ENCODE results near the gene SNX18. TPM values are rescaled to one million over a fixed set of nuclear protein-coding genes. Genes with fewer than 3 reads are reported as not detected.

Gene SNX18
- total RNA-seq, 1 donor from 2014 or later = 95.0 TPM

DNA sequence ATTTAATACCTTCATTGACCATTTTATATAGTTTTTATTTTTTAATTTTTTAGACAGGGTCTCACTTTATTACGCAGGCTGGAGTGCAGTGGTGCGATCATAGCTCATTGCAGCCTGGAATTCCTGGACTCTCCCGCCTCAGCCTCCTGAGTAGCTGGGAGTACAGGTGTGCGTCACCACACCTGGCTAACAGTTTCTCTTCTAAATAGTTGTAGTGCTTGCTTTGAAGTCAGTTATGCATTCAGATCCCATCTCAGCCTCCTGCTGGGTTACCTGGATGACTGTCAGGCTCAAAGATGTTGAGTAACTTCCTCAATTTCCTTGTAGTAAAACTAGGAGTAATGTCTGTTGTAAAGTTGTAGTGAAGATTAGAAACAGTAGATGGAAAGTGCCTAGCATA lies 21.4 kb downstream of the SNX18 start:
- Mint-ChIP-seq H3K4me1 (ENCODE audit: low read depth, unreplicated experiment) (peaks cover 19% of the 10 kb centered on the region), H3K4me3 (ENCODE audit: unreplicated experiment) (no peak overlapping the region), H3K36me3 (ENCODE audit: unreplicated experiment) (no peaks in the 10 kb centered on the region), H3K27ac (ENCODE audit: unreplicated experiment) (no peak overlapping the region), H3K9me3 (ENCODE audit: unreplicated experiment) (peaks cover 1% of the 10 kb centered on the region), H3K27me3 (ENCODE audit: unreplicated experiment) (peaks cover 8% of the 10 kb centered on the region)
- TF ChIP-seq CTCF (IDR thresholded peaks at IDR 0.05; ENCODE audit: partially characterized antibody, unreplicated experiment) = no peak
- no peak for DNase-seq

GRCh38 chr5:54540286-54540685 lies 22.7 kb downstream of the SNX18 start:
- DNase-seq = no peak
- no peak for TF ChIP-seq CTCF (IDR thresholded peaks at IDR 0.05; ENCODE audit: partially characterized antibody, unreplicated experiment)
- Mint-ChIP-seq H3K27me3 (ENCODE audit: unreplicated experiment) (peaks cover 5% of the 10 kb centered on the region), H3K9me3 (ENCODE audit: unreplicated experiment) (peaks cover 1% of the 10 kb centered on the region), H3K4me1 (ENCODE audit: low read depth, unreplicated experiment) (peaks cover 13% of the 10 kb centered on the region), H3K36me3 (ENCODE audit: unreplicated experiment) (no peaks in the 10 kb centered on the region), H3K4me3 (ENCODE audit: unreplicated experiment) (no peak overlapping the region), H3K27ac (ENCODE audit: unreplicated experiment) (no peak overlapping the region)

GRCh38 chr5:54541823-54542783 lies 24.5 kb downstream of the SNX18 start:
- DNase-seq = no peak
- no peak overlapping the region for H3K27ac Mint-ChIP-seq (ENCODE audit: unreplicated experiment)
- no peak overlapping the region for H3K4me3 Mint-ChIP-seq (ENCODE audit: unreplicated experiment)
- H3K4me1 Mint-ChIP-seq (ENCODE audit: low read depth, unreplicated experiment) = peaks cover 15% of the 10 kb centered on the region
- H3K9me3 Mint-ChIP-seq (ENCODE audit: unreplicated experiment) = peaks cover 1% of the 10 kb centered on the region
- H3K36me3 Mint-ChIP-seq (ENCODE audit: unreplicated experiment) = no peaks in the 10 kb centered on the region
- no peak for TF ChIP-seq CTCF (IDR thresholded peaks at IDR 0.05; ENCODE audit: partially characterized antibody, unreplicated experiment)
- peaks cover 5% of the 10 kb centered on the region for H3K27me3 Mint-ChIP-seq (ENCODE audit: unreplicated experiment)

DNA sequence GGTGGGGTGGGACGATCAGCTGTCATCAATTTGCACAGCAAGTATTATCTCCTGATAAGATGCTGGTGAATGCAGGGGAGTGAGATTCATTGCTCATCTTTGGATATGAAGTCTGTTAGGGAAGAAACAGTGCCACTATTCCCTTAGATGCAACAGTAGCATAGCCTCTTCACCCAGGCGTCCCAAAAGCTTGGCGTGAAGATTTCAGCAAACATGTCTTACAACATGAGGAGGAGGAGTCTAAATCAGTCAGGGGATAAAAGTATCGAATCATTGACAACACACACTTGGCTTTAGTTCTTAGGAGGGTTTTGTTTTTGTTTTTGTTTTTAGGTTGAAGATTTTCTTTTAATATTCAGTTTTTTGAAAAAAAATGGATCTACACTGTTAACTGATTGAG lies 26.5 kb downstream of the SNX18 start:
- peaks cover 3% of the 10 kb centered on the region for H3K9me3 Mint-ChIP-seq (ENCODE audit: unreplicated experiment)
- H3K36me3 Mint-ChIP-seq (ENCODE audit: unreplicated experiment) = no peaks in the 10 kb centered on the region
- peaks cover 13% of the 10 kb centered on the region for H3K4me1 Mint-ChIP-seq (ENCODE audit: low read depth, unreplicated experiment)
- H3K27ac Mint-ChIP-seq (ENCODE audit: unreplicated experiment) = no peak overlapping the region
- no peak for TF ChIP-seq CTCF (IDR thresholded peaks at IDR 0.05; ENCODE audit: partially characterized antibody, unreplicated experiment)
- peaks cover 5% of the 10 kb centered on the region for H3K27me3 Mint-ChIP-seq (ENCODE audit: unreplicated experiment)
- no peak for DNase-seq
- H3K4me3 Mint-ChIP-seq (ENCODE audit: unreplicated experiment) = no peak overlapping the region

- H3K36me3 Mint-ChIP-seq (ENCODE audit: unreplicated experiment) = peaks cover 6% of the 10 kb centered on the region
- DNase-seq = no peak
- no peak for TF ChIP-seq CTCF (IDR thresholded peaks at IDR 0.05; ENCODE audit: partially characterized antibody, unreplicated experiment)
- peaks cover 3% of the 10 kb centered on the region for H3K9me3 Mint-ChIP-seq (ENCODE audit: unreplicated experiment)
- H3K4me3 Mint-ChIP-seq (ENCODE audit: unreplicated experiment) = no peak overlapping the region
- peaks cover 9% of the 10 kb centered on the region for H3K4me1 Mint-ChIP-seq (ENCODE audit: low read depth, unreplicated experiment)
- H3K27me3 Mint-ChIP-seq (ENCODE audit: unreplicated experiment) = peaks cover 2% of the 10 kb centered on the region
- H3K27ac Mint-ChIP-seq (ENCODE audit: unreplicated experiment) = no peak overlapping the region
These were observed 28.2 kb downstream of the SNX18 start for GRCh38 chr5:54545796-54546195.

Measured in glutamatergic neuron (in vitro differentiated cells).